MM.1S (cell line): ENCODE measurements around the gene SFMBT1.

Source experiments
- CTCF ChIP-seq: fragments of 300-600 bp; sonication (generic); IDR thresholded peaks from 2 replicates; pipeline ENCODE4 v1.5.1; 2016; ENCODE audit warnings: antibody characterized with exemption, low read length, mixed read lengths
- EZH2 ChIP-seq: fragments of 300-600 bp; sonication (generic); optimal IDR thresholded peaks from 2 replicates; pipeline ENCODE3; 2017; ENCODE audit warnings: low read depth, mild to moderate bottlenecking, antibody characterized with exemption, low read length, mixed read lengths

GRCh38 chr3:52857133-52857532, 188.7 kb downstream of the SFMBT1 start:
- TF ChIP-seq CTCF (no peak), EZH2 (no peak)
